H9 (cell line): Measurements from ENCODE around the gene MPC1. TPM values are rescaled to one million over a fixed set of nuclear protein-coding genes. Genes with fewer than 3 reads are reported as not detected.

Experiments used
- DNase-seq: peaks from one replicate; pipeline ENCODE4 v3.0.0-alpha.2; 2017
- H2AFZ ChIP-seq: one replicate; pipeline ENCODE4 v1.6.1; 2013; ENCODE audit warnings: mild to moderate bottlenecking, low read length, control low read depth, moderate library complexity
- H2AK5ac ChIP-seq: 2 replicates; pipeline ENCODE4 v1.6.1; 2013; ENCODE audit warnings: low read length, control low read depth, mixed read lengths; ENCODE audit not compliant: insufficient read length
- H2BK120ac ChIP-seq: one replicate; pipeline ENCODE4 v1.6.1; 2013; ENCODE audit warnings: low read depth, mild to moderate bottlenecking, low read length, control low read depth, inconsistent platforms; ENCODE audit not compliant: poor library complexity, severe bottlenecking
- H2BK12ac ChIP-seq: 2 replicates; pipeline ENCODE4 v1.6.1; 2013; ENCODE audit warnings: low read length, control low read depth, mixed read lengths, low read depth; ENCODE audit not compliant: insufficient read length
- H2BK15ac ChIP-seq: 2 replicates; pipeline ENCODE4 v1.6.1; 2013; ENCODE audit warnings: low read depth, low read length, control low read depth
- H2BK20ac ChIP-seq: one replicate; pipeline ENCODE4 v1.6.1; 2013; ENCODE audit warnings: low read depth, mild to moderate bottlenecking, low read length, control low read depth, inconsistent platforms; ENCODE audit not compliant: poor library complexity, severe bottlenecking
- H2BK5ac ChIP-seq: 2 replicates; pipeline ENCODE4 v1.6.1; 2013; ENCODE audit warnings: low read length, control low read depth, mixed read lengths; ENCODE audit not compliant: insufficient read length
- H3K14ac ChIP-seq: 2 replicates; pipeline ENCODE4 v1.6.1; 2013; ENCODE audit warnings: low read length, control low read depth; ENCODE audit not compliant: insufficient read depth
- H3K18ac ChIP-seq: 2 replicates; pipeline ENCODE4 v1.6.1; 2013; ENCODE audit warnings: low read depth, mild to moderate bottlenecking, mixed read lengths, low read length, control low read depth; ENCODE audit not compliant: insufficient read length
- H3K23ac ChIP-seq: 2 replicates; pipeline ENCODE4 v1.6.1; 2013; ENCODE audit warnings: low read length, control low read depth, mixed read lengths, low read depth; ENCODE audit not compliant: insufficient read length
- H3K23me2 ChIP-seq: 2 replicates; pipeline ENCODE4 v1.6.1; 2013; ENCODE audit warnings: low read depth, mild to moderate bottlenecking, mixed read lengths, low read length, control low read depth; ENCODE audit not compliant: insufficient read length, poor library complexity, severe bottlenecking
- H3K27ac ChIP-seq: 2 replicates; pipeline ENCODE4 v1.5.1; 2013; ENCODE audit warnings: low read length, control low read depth, mixed read lengths, low read depth; ENCODE audit not compliant: insufficient read length
- H3K27me3 ChIP-seq: 2 replicates; pipeline ENCODE4 v1.6.1; 2013; ENCODE audit warnings: low read length, control low read depth, inconsistent platforms; ENCODE audit not compliant: insufficient read depth
- H3K4ac ChIP-seq: 2 replicates; pipeline ENCODE4 v1.6.1; 2013; ENCODE audit warnings: low read depth, mild to moderate bottlenecking, control low read depth, inconsistent platforms, low read length, moderate library complexity
- H3K4me1 ChIP-seq: 2 replicates; pipeline ENCODE4 v1.6.1; 2013; ENCODE audit warnings: low read length, control low read depth, inconsistent platforms; ENCODE audit not compliant: insufficient read depth
- H3K4me2 ChIP-seq: 2 replicates; pipeline ENCODE4 v1.6.1; 2013; ENCODE audit warnings: low read length, control low read depth, mixed read lengths; ENCODE audit not compliant: insufficient read length, insufficient read depth
- H3K56ac ChIP-seq: 2 replicates; pipeline ENCODE4 v1.6.1; 2013; ENCODE audit warnings: low read depth, mild to moderate bottlenecking, mixed read lengths, low read length, control low read depth; ENCODE audit not compliant: insufficient read length
- H3K79me1 ChIP-seq: 2 replicates; pipeline ENCODE4 v1.6.1; 2013; ENCODE audit warnings: low read depth, mild to moderate bottlenecking, moderate library complexity, low read length, control low read depth, inconsistent platforms; ENCODE audit not compliant: insufficient read depth, poor library complexity, severe bottlenecking
- H3K79me2 ChIP-seq: 2 replicates; pipeline ENCODE4 v1.6.1; 2013; ENCODE audit warnings: low read length, control low read depth, inconsistent platforms; ENCODE audit not compliant: insufficient read depth
- H3K9ac ChIP-seq: 2 replicates; pipeline ENCODE4 v1.6.1; 2013; ENCODE audit warnings: low read length, control low read depth, mixed read lengths; ENCODE audit not compliant: insufficient read length; ENCODE audit errors: extremely low read depth
- H3K9me3 ChIP-seq: one replicate; pipeline ENCODE4 v1.6.1; 2013; ENCODE audit warnings: low read depth, low read length, inconsistent platforms; ENCODE audit not compliant: control insufficient read depth
- H3T11ph ChIP-seq: one replicate; pipeline ENCODE4 v1.6.1; 2013; ENCODE audit warnings: mild to moderate bottlenecking, low read length, control low read depth, inconsistent platforms
- H4K20me1 ChIP-seq: one replicate; pipeline ENCODE4 v1.6.1; 2013; ENCODE audit not compliant: control insufficient read depth, insufficient read length, insufficient read depth
- H4K5ac ChIP-seq: 2 replicates; pipeline ENCODE4 v1.6.1; 2013; ENCODE audit warnings: low read depth, mild to moderate bottlenecking, mixed read lengths, low read length, control low read depth; ENCODE audit not compliant: insufficient read length
- H4K8ac ChIP-seq: replicated peaks from 2 replicates; pipeline ENCODE4 v1.6.1; 2013; ENCODE audit warnings: low read length, control low read depth, mixed read lengths, low read depth; ENCODE audit not compliant: insufficient read length
- H4K91ac ChIP-seq: 2 replicates; pipeline ENCODE4 v1.6.1; 2013; ENCODE audit warnings: low read depth, mild to moderate bottlenecking, moderate library complexity, mixed read lengths, low read length, control low read depth; ENCODE audit not compliant: insufficient read length
- H3K27ac Mint-ChIP-seq, 3 experiments: 2 replicates in 2 of 3; 3 replicates in 1 of 3; pipeline ENCODE4 v1.8.0; 2020 to 2021; ENCODE audit warnings: mixed read lengths in 3 of 3, mild to moderate bottlenecking in 1 of 3, moderate library complexity in 1 of 3
- H3K27me3 Mint-ChIP-seq: 2 replicates; pipeline ENCODE4 v1.8.0; 2021; ENCODE audit warnings: low read depth, mild to moderate bottlenecking, moderate library complexity, mixed read lengths
- H3K36me3 Mint-ChIP-seq, 3 experiments: 2 replicates in 2 of 3; 3 replicates in 1 of 3; pipeline ENCODE4 v1.8.0; 2020 to 2021; ENCODE audit warnings: low read depth in 3 of 3, mixed read lengths in 3 of 3; ENCODE audit not compliant: insufficient read depth in 1 of 3
- H3K4me1 Mint-ChIP-seq, 2 experiments: 2 replicates each; pipeline ENCODE4 v1.8.0; 2020; ENCODE audit warnings: mixed read lengths in 2 of 2
- H3K4me3 Mint-ChIP-seq, 2 experiments: 2 replicates in 1 of 2; 3 replicates in 1 of 2; pipeline ENCODE4 v1.8.0; 2020 to 2021; ENCODE audit warnings: mild to moderate bottlenecking in 2 of 2, mixed read lengths in 2 of 2, moderate library complexity in 1 of 2
- H3K9me3 Mint-ChIP-seq, 2 experiments: 2 replicates in 1 of 2; 3 replicates in 1 of 2; pipeline ENCODE4 v1.8.0; 2020; ENCODE audit warnings: mild to moderate bottlenecking in 2 of 2, mixed read lengths in 2 of 2, moderate library complexity in 1 of 2
- WGBS: extraction: QIAGEN DNeasy Blood & Tissue Kit; methylation state at CpG from one replicate; pipeline ENCODE4 v1.1.7; 2013; ENCODE audit warnings: missing lambda C conversion rate, low lambda C conversion rate, mixed read lengths; ENCODE audit not compliant: insufficient read length; ENCODE audit errors: extremely low coverage; 5-methylcytosine and 5-hydroxymethylcytosine counted together
- total RNA-seq: library from RNA; stranded (reverse); gene quantifications from 2 replicates; pipeline ENCODE4 v1.2.1, GENCODE V29; 2021
- TF ChIP-seq, protein P1 (sequence below): fragments of 200-600 bp; sonication (generic); conservative IDR thresholded peaks from 3 replicates; pipeline ENCODE4 v1.8.0; 2021; ENCODE audit warnings: antibody characterized with exemption, mild to moderate bottlenecking

Gene MPC1
- total RNA-seq, 1 experiment from 2014 or later, result 10.0 TPM

DNA sequence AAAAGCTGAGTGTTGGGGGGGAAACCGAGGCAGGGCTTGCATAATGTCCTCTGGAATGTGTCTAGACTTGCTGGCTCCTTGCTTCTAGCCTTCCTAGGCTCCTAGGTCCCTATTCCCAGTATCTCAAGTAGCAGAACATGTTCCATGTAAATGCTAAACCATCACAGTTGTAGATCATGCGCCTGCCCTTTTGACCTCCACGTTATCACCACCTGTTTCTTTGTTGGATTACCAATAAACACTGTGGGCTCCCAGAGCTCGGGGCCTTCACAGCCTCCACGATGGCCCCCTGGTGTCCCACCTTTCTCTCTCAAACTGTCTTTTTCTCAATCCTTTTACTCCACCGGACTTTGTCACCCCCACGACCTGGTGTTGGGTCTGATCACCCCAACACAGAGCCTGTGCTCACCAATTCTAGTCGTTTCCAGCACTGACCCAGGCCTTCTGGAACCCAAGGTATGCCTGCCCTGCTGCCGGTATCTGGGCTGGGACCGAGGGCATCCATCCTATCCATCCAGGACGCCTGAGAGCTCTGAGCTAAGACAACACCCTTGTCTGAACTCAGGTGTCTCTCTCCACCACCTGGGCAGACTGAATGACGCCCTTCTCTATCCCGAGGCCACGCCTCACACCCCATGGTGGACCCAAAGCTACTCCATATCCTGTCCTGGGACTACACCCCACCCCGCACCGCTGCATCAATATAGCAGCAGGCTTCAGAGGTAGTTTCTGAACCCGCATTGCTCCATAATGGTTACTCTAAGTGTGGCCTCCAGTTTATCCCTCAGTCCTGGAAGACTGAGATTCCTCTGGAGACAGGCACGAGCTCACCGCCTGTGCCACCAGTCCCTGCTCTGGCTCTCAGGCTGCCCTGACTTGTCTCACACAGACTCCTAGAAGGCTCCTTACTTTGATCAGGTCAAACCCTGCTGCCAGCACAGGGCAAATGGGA lies 65.2 kb downstream of the MPC1 start:
- Histone ChIP-seq H2BK20ac (no peak overlapping the region), H3K23ac (no peak overlapping the region), H3K18ac (no peak overlapping the region), H3K4me2 (no peak overlapping the region), H3K23me2 (no peaks in the 10 kb centered on the region), H3K79me1 (no peaks in the 10 kb centered on the region), H2BK120ac (no peak overlapping the region), H3K4me1 (no peaks in the 10 kb centered on the region; the same call in 1 of the 2 replicates), H3T11ph (no peak overlapping the region), H3K9me3 (no peaks in the 10 kb centered on the region), H4K20me1 (no peaks in the 10 kb centered on the region), H4K5ac (no peak overlapping the region), H3K9ac (no peak overlapping the region), H2BK15ac (no peak overlapping the region), H3K4ac (no peak overlapping the region), H4K91ac (no peak overlapping the region), H3K27ac (no peak overlapping the region), H3K56ac (no peak overlapping the region), H2AK5ac (no peak overlapping the region), H3K79me2 (no peaks in the 10 kb centered on the region), H2AFZ (no peak overlapping the region), H4K8ac (no peak overlapping the region), H2BK12ac (no peak overlapping the region), H3K27me3 (no peaks in the 10 kb centered on the region), H3K14ac (no peak overlapping the region; the same call in 1 of the 2 replicates), H2BK5ac (no peak overlapping the region)
- TF ChIP-seq, protein P1, sequence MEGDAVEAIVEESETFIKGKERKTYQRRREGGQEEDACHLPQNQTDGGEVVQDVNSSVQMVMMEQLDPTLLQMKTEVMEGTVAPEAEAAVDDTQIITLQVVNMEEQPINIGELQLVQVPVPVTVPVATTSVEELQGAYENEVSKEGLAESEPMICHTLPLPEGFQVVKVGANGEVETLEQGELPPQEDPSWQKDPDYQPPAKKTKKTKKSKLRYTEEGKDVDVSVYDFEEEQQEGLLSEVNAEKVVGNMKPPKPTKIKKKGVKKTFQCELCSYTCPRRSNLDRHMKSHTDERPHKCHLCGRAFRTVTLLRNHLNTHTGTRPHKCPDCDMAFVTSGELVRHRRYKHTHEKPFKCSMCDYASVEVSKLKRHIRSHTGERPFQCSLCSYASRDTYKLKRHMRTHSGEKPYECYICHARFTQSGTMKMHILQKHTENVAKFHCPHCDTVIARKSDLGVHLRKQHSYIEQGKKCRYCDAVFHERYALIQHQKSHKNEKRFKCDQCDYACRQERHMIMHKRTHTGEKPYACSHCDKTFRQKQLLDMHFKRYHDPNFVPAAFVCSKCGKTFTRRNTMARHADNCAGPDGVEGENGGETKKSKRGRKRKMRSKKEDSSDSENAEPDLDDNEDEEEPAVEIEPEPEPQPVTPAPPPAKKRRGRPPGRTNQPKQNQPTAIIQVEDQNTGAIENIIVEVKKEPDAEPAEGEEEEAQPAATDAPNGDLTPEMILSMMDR, result no peak
- Mint-ChIP-seq H3K27me3 (peaks cover 3% of the 10 kb centered on the region), H3K27ac (peak overlapping the region in 2 of 3 experiments; percentile 17 to 34; a peak in 1 of 7 replicates), H3K4me3 (no peak overlapping the region), H3K9me3 (no peaks in the 10 kb centered on the region; a peak in 1 of 5 replicates), H3K4me1 (peaks cover 3 to 20% of the 10 kb centered on the region in 2 experiments; a peak in 3 of 4 replicates), H3K36me3 (peaks cover 0 to 19% (median 0%) of the 10 kb centered on the region in 3 experiments; a peak in 4 of 7 replicates)
- DNase-seq, result no peak
- WGBS, result no CpG with 5 or more reads among the region's 19 CpGs
